Trophoblast cell (in vitro differentiated cells and primary cell): Measurements from ENCODE around the gene PRCC.
A peak's percentile ranks its signal among the peaks of the same experiment; 100 is the strongest.

Experiments
- DNase-seq, 2 donors: peaks; one replicate each; pipeline ENCODE4 v3.0.0-alpha.2; 2016
- H2AFZ ChIP-seq: 2 replicates; pipeline ENCODE4 v1.6.1; 2013; ENCODE audit warnings: low read length, moderate library complexity, mild to moderate bottlenecking; ENCODE audit not compliant: insufficient read depth, poor library complexity
- H2AK5ac ChIP-seq: 2 replicates; pipeline ENCODE4 v1.6.1; 2013; ENCODE audit warnings: mild to moderate bottlenecking, low read length
- H2BK120ac ChIP-seq: 2 replicates; pipeline ENCODE4 v1.6.1; 2013; ENCODE audit warnings: low read length, mild to moderate bottlenecking, moderate library complexity; ENCODE audit not compliant: insufficient read depth, poor library complexity
- H2BK12ac ChIP-seq: 2 replicates; pipeline ENCODE4 v1.6.1; 2013; ENCODE audit warnings: mild to moderate bottlenecking, low read length, moderate library complexity
- H2BK5ac ChIP-seq: 2 replicates; pipeline ENCODE4 v1.6.1; 2013; ENCODE audit warnings: low read length, low read depth, moderate library complexity, mild to moderate bottlenecking; ENCODE audit not compliant: poor library complexity
- H3K14ac ChIP-seq: 2 replicates; pipeline ENCODE4 v1.6.1; 2013; ENCODE audit warnings: mild to moderate bottlenecking, low read length
- H3K18ac ChIP-seq: 2 replicates; pipeline ENCODE4 v1.6.1; 2013; ENCODE audit warnings: mild to moderate bottlenecking, low read length
- H3K23ac ChIP-seq: 2 replicates; pipeline ENCODE4 v1.6.1; 2013; ENCODE audit warnings: low read length
- H3K27ac ChIP-seq: 2 replicates; pipeline ENCODE4 v1.5.1; 2013; ENCODE audit warnings: low read depth, mild to moderate bottlenecking, inconsistent platforms, low read length, moderate library complexity
- H3K27me3 ChIP-seq: 2 replicates; pipeline ENCODE4 v1.6.1; 2013; ENCODE audit warnings: inconsistent platforms, mild to moderate bottlenecking, low read length, moderate library complexity; ENCODE audit not compliant: insufficient read depth
- H3K36me3 ChIP-seq, 2 experiments: 1 replicate in 1 of 2; 2 replicates in 1 of 2; pipeline ENCODE4 v1.6.1; 2013; ENCODE audit warnings: low read length in 2 of 2, mild to moderate bottlenecking in 2 of 2, moderate library complexity in 1 of 2; ENCODE audit not compliant: insufficient read depth in 2 of 2, control insufficient read depth in 1 of 2
- H3K4ac ChIP-seq: 2 replicates; pipeline ENCODE4 v1.6.1; 2013; ENCODE audit warnings: low read depth, mild to moderate bottlenecking, low read length, moderate library complexity
- H3K4me1 ChIP-seq, 2 experiments: 1 replicate in 1 of 2; 2 replicates in 1 of 2; pipeline ENCODE4 v1.6.1; 2013; ENCODE audit warnings: low read length in 2 of 2, mild to moderate bottlenecking in 2 of 2, moderate library complexity in 1 of 2; ENCODE audit not compliant: insufficient read depth in 2 of 2, control insufficient read depth in 1 of 2
- H3K4me2 ChIP-seq: 2 replicates; pipeline ENCODE4 v1.6.1; 2013; ENCODE audit warnings: inconsistent platforms, mild to moderate bottlenecking, low read length, moderate library complexity
- H3K4me3 ChIP-seq: 2 replicates; pipeline ENCODE4 v1.5.1; 2013; ENCODE audit warnings: mild to moderate bottlenecking, low read depth, low read length, inconsistent platforms
- H3K79me1 ChIP-seq: one replicate; pipeline ENCODE4 v1.6.1; 2013; ENCODE audit warnings: low read length
- H3K79me2 ChIP-seq: 2 replicates; pipeline ENCODE4 v1.6.1; 2013; ENCODE audit warnings: low read length, mild to moderate bottlenecking; ENCODE audit not compliant: control insufficient read depth, insufficient read depth, poor library complexity
- H3K9ac ChIP-seq: 2 replicates; pipeline ENCODE4 v1.6.1; 2013; ENCODE audit warnings: mild to moderate bottlenecking, low read length
- H3K9me3 ChIP-seq: 2 replicates; pipeline ENCODE4 v1.6.1; 2013; ENCODE audit warnings: low read depth, mild to moderate bottlenecking, control low read depth, inconsistent platforms, low read length; ENCODE audit not compliant: insufficient read depth
- H4K12ac ChIP-seq: 2 replicates; pipeline ENCODE4 v1.6.1; 2013; ENCODE audit warnings: low read depth, mild to moderate bottlenecking, low read length, moderate library complexity
- H4K8ac ChIP-seq: 2 replicates; pipeline ENCODE4 v1.6.1; 2013; ENCODE audit warnings: low read depth, mild to moderate bottlenecking, low read length, moderate library complexity
- H4K91ac ChIP-seq: one replicate; pipeline ENCODE4 v1.6.1; 2013; ENCODE audit warnings: low read depth, mild to moderate bottlenecking, low read length, moderate library complexity
- WGBS: extraction: QIAGEN DNeasy Blood & Tissue Kit; methylation state at CpG from one replicate; pipeline ENCODE4 v1.1.7; 2013; ENCODE audit warnings: missing lambda C conversion rate; ENCODE audit not compliant: insufficient read length, insufficient coverage; ENCODE audit errors: extremely low coverage; 5-methylcytosine and 5-hydroxymethylcytosine counted together

PRCC gene

GRCh38 chr1:156845953-156846545 lies 78.7 kb downstream of the PRCC start:
- H3K4me1 ChIP-seq: peaks cover 3% of the 10 kb centered on the region in 2 experiments
- H4K12ac ChIP-seq: no peak overlapping the region
- no peak overlapping the region for H2BK12ac ChIP-seq
- H3K9ac ChIP-seq: no peak overlapping the region
- H3K36me3 ChIP-seq: no peaks in the 10 kb centered on the region
- DNase-seq: no peak
- no peak overlapping the region for H3K14ac ChIP-seq
- WGBS: no CpG with 5 or more reads among the region's 18 CpGs
- H4K8ac ChIP-seq: no peak overlapping the region
- no peak overlapping the region for H3K4me2 ChIP-seq
- no peak overlapping the region for H3K4me3 ChIP-seq
- no peak overlapping the region for H2AK5ac ChIP-seq
- no peak overlapping the region for H2BK5ac ChIP-seq
- no peak overlapping the region for H3K18ac ChIP-seq
- H4K91ac ChIP-seq: no peak overlapping the region
- no peak overlapping the region for H2BK120ac ChIP-seq
- peaks cover 12% of the 10 kb centered on the region for H3K9me3 ChIP-seq
- no peaks in the 10 kb centered on the region for H3K79me1 ChIP-seq
- H3K27me3 ChIP-seq: peaks cover 62% of the 10 kb centered on the region
- no peak overlapping the region for H3K23ac ChIP-seq
- H3K4ac ChIP-seq: no peak overlapping the region
- H3K27ac ChIP-seq: no peak overlapping the region
- no peak overlapping the region for H2AFZ ChIP-seq
- H3K79me2 ChIP-seq: no peaks in the 10 kb centered on the region

DNA sequence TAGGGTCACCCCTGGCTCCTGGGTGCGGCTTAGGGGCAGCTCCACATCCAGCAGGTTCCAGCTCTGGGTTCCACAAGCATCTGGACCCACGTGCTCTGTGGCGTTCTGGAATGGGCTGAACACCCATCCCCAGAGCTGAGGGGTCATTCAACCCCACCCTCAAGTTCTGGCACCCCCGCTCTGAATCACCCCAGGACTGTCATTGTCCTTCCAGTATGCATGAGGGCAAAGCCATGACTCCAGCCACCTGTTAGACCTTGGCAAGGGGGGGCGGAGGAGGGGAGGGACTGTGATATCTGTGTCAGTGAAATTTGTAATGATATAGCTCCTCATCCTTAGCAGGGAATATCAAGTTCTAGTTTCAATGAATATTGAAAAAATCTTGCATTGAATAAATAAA lies 79.3 kb downstream of the PRCC start:
- Histone ChIP-seq H3K9me3 (peaks cover 12% of the 10 kb centered on the region), H2AK5ac (no peak overlapping the region), H2AFZ (no peak overlapping the region), H3K18ac (no peak overlapping the region), H3K23ac (no peak overlapping the region), H4K8ac (no peak overlapping the region), H3K14ac (no peak overlapping the region), H3K4me1 (peaks cover 3% of the 10 kb centered on the region in 2 experiments), H3K4me2 (no peak overlapping the region), H3K36me3 (no peaks in the 10 kb centered on the region), H2BK12ac (no peak overlapping the region), H3K79me1 (no peaks in the 10 kb centered on the region), H3K27ac (no peak overlapping the region), H3K4ac (no peak overlapping the region), H3K9ac (no peak overlapping the region), H3K79me2 (no peaks in the 10 kb centered on the region), H3K4me3 (no peak overlapping the region), H4K12ac (no peak overlapping the region), H2BK5ac (no peak overlapping the region), H2BK120ac (no peak overlapping the region), H3K27me3 (peaks cover 62% of the 10 kb centered on the region), H4K91ac (no peak overlapping the region)
- no peak for DNase-seq
- no CpG with 5 or more reads among the region's 5 CpGs for WGBS

- no peak for DNase-seq
- Histone ChIP-seq H2BK12ac (no peak overlapping the region), H3K4me1 (peaks cover 3% of the 10 kb centered on the region in 2 experiments), H2AFZ (no peak overlapping the region), H2BK120ac (no peak overlapping the region), H4K8ac (no peak overlapping the region), H3K9ac (no peak overlapping the region), H3K23ac (no peak overlapping the region), H4K12ac (no peak overlapping the region), H2BK5ac (no peak overlapping the region), H3K4ac (no peak overlapping the region), H3K27ac (no peak overlapping the region), H3K36me3 (no peaks in the 10 kb centered on the region), H3K9me3 (peaks cover 12% of the 10 kb centered on the region), H3K4me2 (no peak overlapping the region), H4K91ac (no peak overlapping the region), H3K27me3 (peaks cover 62% of the 10 kb centered on the region), H3K79me2 (no peaks in the 10 kb centered on the region), H3K14ac (no peak overlapping the region), H3K4me3 (no peak overlapping the region), H2AK5ac (no peak overlapping the region), H3K79me1 (no peaks in the 10 kb centered on the region), H3K18ac (no peak overlapping the region)
- WGBS: no CpG with 5 or more reads among the region's 7 CpGs
Observed at GRCh38 chr1:156847591-156848460, 80.5 kb downstream of the PRCC start.

DNA sequence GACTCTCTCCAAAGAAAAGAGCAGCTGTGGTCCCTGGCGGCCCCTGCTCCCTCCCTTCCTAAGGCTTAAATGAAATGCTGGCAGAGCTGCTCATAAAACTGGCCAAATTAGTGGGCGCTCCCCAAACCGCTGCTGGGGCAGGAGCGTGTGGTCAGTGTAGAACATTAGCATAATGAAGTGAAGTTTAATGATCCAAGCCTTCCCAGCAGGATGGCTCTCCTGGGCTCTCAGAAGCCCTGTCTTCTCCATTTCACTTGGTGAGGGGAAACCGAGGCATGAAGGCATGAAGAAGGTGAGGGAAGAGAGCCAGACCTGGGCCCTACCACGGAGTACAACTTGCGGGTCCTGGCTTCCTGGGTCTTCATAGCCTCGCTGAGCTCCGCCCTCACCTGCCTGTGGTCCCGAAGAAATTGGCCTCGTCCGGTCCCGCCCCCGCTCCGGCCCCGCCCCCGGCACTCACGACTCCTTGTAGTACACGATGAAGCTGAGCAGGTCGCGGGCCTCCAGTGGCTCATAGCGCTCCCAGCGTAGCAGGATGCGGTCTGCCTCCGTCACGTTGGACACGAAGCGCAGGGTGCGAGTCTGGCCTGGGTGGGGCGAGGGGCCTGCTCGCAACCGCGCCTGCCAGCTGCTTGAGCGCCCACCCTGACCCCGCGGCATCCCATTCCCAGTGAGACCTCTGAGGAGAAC lies 81.3 kb downstream of the PRCC start:
- DNase-seq: peak; percentile 6 to 42
- Histone ChIP-seq H4K12ac (no peak overlapping the region), H3K9me3 (peaks cover 13% of the 10 kb centered on the region), H2BK120ac (no peak overlapping the region), H3K4ac (no peak overlapping the region), H2BK12ac (no peak overlapping the region), H2AFZ (no peak overlapping the region), H3K4me3 (no peak overlapping the region), H3K23ac (no peak overlapping the region), H3K27ac (no peak overlapping the region), H3K4me1 (peaks cover 3% of the 10 kb centered on the region in 2 experiments), H3K36me3 (no peaks in the 10 kb centered on the region), H4K8ac (no peak overlapping the region), H3K4me2 (peak overlapping the region; percentile 20), H4K91ac (no peak overlapping the region), H3K79me2 (no peaks in the 10 kb centered on the region), H3K27me3 (peaks cover 55% of the 10 kb centered on the region), H3K18ac (no peak overlapping the region), H2BK5ac (no peak overlapping the region), H3K79me1 (no peaks in the 10 kb centered on the region), H3K14ac (no peak overlapping the region), H3K9ac (no peak overlapping the region), H2AK5ac (no peak overlapping the region)
- WGBS: no CpG with 5 or more reads among the region's 36 CpGs
